Natural killer cell (primary cell): ENCODE data around the gene WDFY1. TPM values are rescaled to one million over a fixed set of nuclear protein-coding genes. Genes with fewer than 3 reads are reported as not detected.

Source experiments
- ATAC-seq, 3 donors: fragments of 150-1000 bp in 2 of 3; fragments of 200-7000 bp in 1 of 3; cut with Tn5 transposase; 1 replicate in 1 of 3; 2 replicates in 2 of 3; pipeline ENCODE4 v1.10.0; 2021; ENCODE audit warnings: mild to moderate bottlenecking in 2 of 3, moderate library complexity in 2 of 3
- DNase-seq, 2 donors: peaks; one replicate each; pipeline versions ENCODE4 v3.0.0 to v3.0.0-alpha.2; 2013 to 2021; ENCODE audit warnings: mixed read lengths in 1 of 2
- H3K27ac ChIP-seq: one replicate; pipeline ENCODE4 v1.5.1; 2013; ENCODE audit warnings: mild to moderate bottlenecking, low read length
- H3K27me3 ChIP-seq: one replicate; pipeline ENCODE4 v1.6.1; 2013; ENCODE audit warnings: low read length; ENCODE audit not compliant: control insufficient read depth, insufficient read depth
- H3K36me3 ChIP-seq: one replicate; pipeline ENCODE4 v1.6.1; 2013; ENCODE audit warnings: low read length; ENCODE audit not compliant: control insufficient read depth, insufficient read depth
- H3K4me1 ChIP-seq: one replicate; pipeline ENCODE4 v1.6.1; 2013; ENCODE audit warnings: low read length; ENCODE audit not compliant: control insufficient read depth, insufficient read depth
- H3K4me3 ChIP-seq: one replicate; pipeline ENCODE4 v1.5.1; 2013; ENCODE audit warnings: low read length
- H3K9me3 ChIP-seq: one replicate; pipeline ENCODE4 v1.6.1; 2013; ENCODE audit warnings: low read length; ENCODE audit not compliant: control insufficient read depth, insufficient read depth
- H3K27ac Mint-ChIP-seq, 2 donors: one replicate each; pipeline ENCODE4 v1.8.0; 2022; ENCODE audit warnings: mild to moderate bottlenecking in 2 of 2, mixed read lengths in 2 of 2, moderate library complexity in 1 of 2
- H3K27me3 Mint-ChIP-seq, 2 donors: one replicate each; pipeline ENCODE4 v1.8.0; 2022; ENCODE audit warnings: low read depth in 2 of 2, mixed read lengths in 2 of 2
- H3K36me3 Mint-ChIP-seq: one replicate; pipeline ENCODE4 v1.8.0; 2022; ENCODE audit warnings: mixed read lengths
- H3K4me1 Mint-ChIP-seq, 2 donors: one replicate each; pipeline ENCODE4 v1.8.0; 2022; ENCODE audit warnings: mixed read lengths in 2 of 2
- H3K4me3 Mint-ChIP-seq: one replicate; pipeline ENCODE4 v1.8.0; 2022; ENCODE audit warnings: mild to moderate bottlenecking, moderate library complexity, mixed read lengths
- H3K9me3 Mint-ChIP-seq, 2 donors: one replicate each; pipeline ENCODE4 v1.8.0; 2022; ENCODE audit warnings: mixed read lengths in 2 of 2
- WGBS: methylation state at CpG from one replicate; pipeline ENCODE4 v1.1.7; 2013; ENCODE audit warnings: missing lambda C conversion rate; ENCODE audit not compliant: insufficient coverage; 5-methylcytosine and 5-hydroxymethylcytosine counted together
- intact Hi-C: fragments of 100-400 bp; cut with micrococcal nuclease; formaldehyde crosslinking; loops from one replicate; pipeline ENCODE4 v1.14.2; 2022
- total RNA-seq, 4 donors: library from RNA; stranded (reverse); fragments of 120-200 nt in 1 of 4; gene quantifications; one replicate each; pipeline versions ENCODE4 v1.2.3 to v1.2.4, GENCODE V29; 2013 to 2022
- TF ChIP-seq, protein P1 (sequence below): fragments of 200-600 bp; IDR thresholded peaks from one replicate; pipeline ENCODE4 v1.8.0; 2022; ENCODE audit warnings: antibody characterized with exemption

The WDFY1 gene
- total RNA-seq, 3 donors from 2014 or later (not counting 1 experiment from before 2014, with no cell fraction given), result 90.2 to 96.2 (median 92.0) TPM

DNA sequence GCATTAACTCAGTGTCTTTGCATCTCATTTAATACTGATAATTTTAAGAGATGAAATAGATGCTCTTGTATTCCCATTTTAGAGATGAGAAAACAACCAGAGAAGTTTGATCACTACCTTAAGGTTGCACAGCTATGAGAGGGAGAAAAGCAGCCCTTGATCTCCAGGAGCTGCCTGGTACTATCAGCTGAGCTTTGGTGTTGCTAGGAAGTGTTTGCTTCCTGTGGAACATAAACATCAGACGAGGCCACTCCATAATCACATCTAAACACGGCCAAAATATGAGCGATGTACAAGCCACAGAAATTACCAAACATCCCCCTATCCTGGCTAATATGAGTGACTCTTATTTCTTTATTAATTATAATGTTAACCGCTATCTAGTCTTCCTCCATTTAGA, 620 bp upstream of the WDFY1 start:
- Mint-ChIP-seq H3K27ac (peak overlapping the region; percentile 81 to 93), H3K36me3 (no peaks in the 10 kb centered on the region), H3K4me3 (peak overlapping the region; percentile 95), H3K4me1 (peaks cover 41 to 44% of the 10 kb centered on the region in 2 donors), H3K27me3 (no peaks in the 10 kb centered on the region), H3K9me3 (no peaks in the 10 kb centered on the region)
- TF ChIP-seq, protein P1, sequence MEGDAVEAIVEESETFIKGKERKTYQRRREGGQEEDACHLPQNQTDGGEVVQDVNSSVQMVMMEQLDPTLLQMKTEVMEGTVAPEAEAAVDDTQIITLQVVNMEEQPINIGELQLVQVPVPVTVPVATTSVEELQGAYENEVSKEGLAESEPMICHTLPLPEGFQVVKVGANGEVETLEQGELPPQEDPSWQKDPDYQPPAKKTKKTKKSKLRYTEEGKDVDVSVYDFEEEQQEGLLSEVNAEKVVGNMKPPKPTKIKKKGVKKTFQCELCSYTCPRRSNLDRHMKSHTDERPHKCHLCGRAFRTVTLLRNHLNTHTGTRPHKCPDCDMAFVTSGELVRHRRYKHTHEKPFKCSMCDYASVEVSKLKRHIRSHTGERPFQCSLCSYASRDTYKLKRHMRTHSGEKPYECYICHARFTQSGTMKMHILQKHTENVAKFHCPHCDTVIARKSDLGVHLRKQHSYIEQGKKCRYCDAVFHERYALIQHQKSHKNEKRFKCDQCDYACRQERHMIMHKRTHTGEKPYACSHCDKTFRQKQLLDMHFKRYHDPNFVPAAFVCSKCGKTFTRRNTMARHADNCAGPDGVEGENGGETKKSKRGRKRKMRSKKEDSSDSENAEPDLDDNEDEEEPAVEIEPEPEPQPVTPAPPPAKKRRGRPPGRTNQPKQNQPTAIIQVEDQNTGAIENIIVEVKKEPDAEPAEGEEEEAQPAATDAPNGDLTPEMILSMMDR, result no peak
- peaks cover 42% of the 10 kb centered on the region for H3K4me1 ChIP-seq
- H3K9me3 ChIP-seq, result no peaks in the 10 kb centered on the region
- WGBS, result 100% methylated on average over 1 of the region's 4 CpGs
- DNase-seq (peak in 1 of 2 donors; percentile 29), ATAC-seq (no peak)
- H3K27me3 ChIP-seq, result no peaks in the 10 kb centered on the region
- intact Hi-C loops, result loop anchor here (1.0 kb wide), 2 partner anchors 12 to 184 kb away; partner anchors contain the start of gene MRPL44
- H3K36me3 ChIP-seq, result no peaks in the 10 kb centered on the region
- peak overlapping the region; percentile 19 for H3K27ac ChIP-seq
- H3K4me3 ChIP-seq, result peak overlapping the region; percentile 85

DNA sequence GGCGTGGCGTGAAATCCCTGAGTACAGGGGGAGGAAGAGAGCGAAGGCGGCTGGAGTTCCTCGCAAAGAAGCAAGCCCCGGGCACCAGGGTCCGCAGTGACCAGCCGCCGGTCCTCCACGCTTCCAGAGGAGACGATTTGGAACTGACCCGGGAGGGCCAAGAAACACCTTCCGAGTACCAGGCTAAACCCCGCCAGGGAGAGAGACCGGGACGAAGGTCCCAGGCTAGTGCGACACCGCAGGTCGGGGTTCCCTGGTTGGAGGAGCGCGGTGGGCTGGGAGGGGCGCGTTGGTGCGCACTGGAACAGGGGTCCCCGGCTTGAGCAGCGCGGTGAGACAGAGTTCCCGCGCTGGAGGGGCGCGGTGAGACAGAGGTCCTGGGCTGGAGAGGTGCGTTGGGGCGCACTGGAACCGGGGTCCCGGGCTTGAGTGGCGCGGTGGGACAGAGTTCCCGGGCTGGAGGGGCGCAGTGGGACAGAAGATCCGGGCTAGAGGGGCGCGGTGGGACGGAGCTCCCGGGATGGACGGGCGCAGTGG, 901 bp downstream of the WDFY1 start:
- no peaks in the 10 kb centered on the region for H3K9me3 Mint-ChIP-seq
- Histone ChIP-seq H3K4me1 (peaks cover 44% of the 10 kb centered on the region), H3K27me3 (no peaks in the 10 kb centered on the region), H3K4me3 (peak overlapping the region; percentile 85), H3K36me3 (no peaks in the 10 kb centered on the region), H3K27ac (peak overlapping the region; percentile 61), H3K9me3 (no peaks in the 10 kb centered on the region)
- WGBS, result 3% methylated on average over 46 of the region's 46 CpGs
- ATAC-seq, result no peak
- peak overlapping the region; percentile 81 to 93 for H3K27ac Mint-ChIP-seq
- no peaks in the 10 kb centered on the region for H3K27me3 Mint-ChIP-seq
- TF ChIP-seq, protein P1, result no peak
- intact Hi-C loops, result loop anchor here (5.0 kb wide), 1 partner anchor 107 kb away; the partner anchor contains the start of gene AP1S3
- no peaks in the 10 kb centered on the region for H3K36me3 Mint-ChIP-seq
- H3K4me1 Mint-ChIP-seq, result peaks cover 47 to 51% of the 10 kb centered on the region in 2 donors
- DNase-seq, result peak in 1 of 2 donors; percentile 49
- peak overlapping the region; percentile 95 for H3K4me3 Mint-ChIP-seq

GRCh38 chr2:223943561-223944008, 1.6 kb downstream of the WDFY1 start:
- DNase-seq (no peak), ATAC-seq (no peak)
- Mint-ChIP-seq H3K27ac (peak overlapping the region; percentile 81 to 93), H3K4me3 (peak overlapping the region; percentile 95), H3K36me3 (no peaks in the 10 kb centered on the region), H3K9me3 (no peaks in the 10 kb centered on the region), H3K4me1 (peaks cover 51 to 55% of the 10 kb centered on the region in 2 donors), H3K27me3 (no peaks in the 10 kb centered on the region)
- Histone ChIP-seq H3K36me3 (no peaks in the 10 kb centered on the region), H3K9me3 (no peaks in the 10 kb centered on the region), H3K4me1 (peaks cover 44% of the 10 kb centered on the region), H3K27me3 (no peaks in the 10 kb centered on the region), H3K4me3 (no peak overlapping the region), H3K27ac (no peak overlapping the region)
- intact Hi-C loops, result loop anchor here (5.0 kb wide), 1 partner anchor 106 kb away; the partner anchor contains the start of gene AP1S3
- TF ChIP-seq, protein P1, result no peak
- WGBS, result 83% methylated on average over 7 of the region's 7 CpGs
